GM19463 (cell line): ENCODE data around the gene ZRANB1.

Experiments
- ATAC-seq: cut with Tn5 transposase; IDR thresholded peaks from one replicate; pipeline ENCODE4 v1.9.1; 2021; ENCODE audit warnings: mild to moderate bottlenecking, moderate library complexity; ENCODE audit not compliant: unreplicated experiment

Gene ZRANB1

DNA sequence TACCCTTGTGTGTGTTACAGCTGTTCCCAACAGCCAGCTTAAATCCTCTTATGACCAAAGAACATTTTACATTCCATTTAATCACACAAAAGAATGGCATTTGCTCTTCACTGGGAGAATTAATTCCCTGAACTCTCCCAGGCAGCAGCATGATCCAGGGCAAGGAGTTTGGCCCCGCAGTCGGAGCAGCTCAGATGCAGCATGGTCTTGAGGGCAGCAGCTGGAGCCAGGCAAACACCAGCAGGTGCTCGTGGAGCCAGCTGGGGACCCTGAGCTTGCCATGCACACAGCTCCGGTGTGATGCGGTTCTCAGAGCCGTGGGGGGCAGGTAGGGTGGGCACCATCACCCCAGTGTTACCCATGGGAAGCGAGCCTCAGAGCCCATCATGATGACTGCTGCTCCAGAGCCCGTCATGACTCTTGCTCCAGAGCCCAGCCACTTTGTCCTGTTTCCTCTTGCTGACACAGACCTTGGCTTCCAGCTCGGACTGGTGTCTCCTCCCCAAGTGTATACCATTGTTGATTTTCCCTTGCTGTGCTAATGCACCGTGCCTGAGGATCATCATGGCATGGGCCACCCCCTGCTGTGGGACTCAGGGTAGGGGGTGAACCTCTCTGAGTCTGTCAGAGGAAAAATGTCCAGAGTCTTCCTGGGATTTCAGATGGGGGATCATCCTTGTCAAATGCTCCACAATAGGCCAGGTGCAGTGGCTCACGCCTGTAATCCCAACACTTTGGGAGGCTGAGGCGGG, 75.8 kb downstream of the ZRANB1 start:
- ATAC-seq = no peak

- ATAC-seq = no peak
These were observed 76.7 kb downstream of the ZRANB1 start for GRCh38 chr10:125018576-125019143.

GRCh38 chr10:125020386-125020785, 78.5 kb downstream of the ZRANB1 start:
- no peak for ATAC-seq

- no peak for ATAC-seq
These were observed 78.9 kb downstream of the ZRANB1 start for GRCh38 chr10:125020871-125021270.

- no peak for ATAC-seq
These were observed 79.9 kb downstream of the ZRANB1 start for GRCh38 chr10:125021686-125022344.

DNA sequence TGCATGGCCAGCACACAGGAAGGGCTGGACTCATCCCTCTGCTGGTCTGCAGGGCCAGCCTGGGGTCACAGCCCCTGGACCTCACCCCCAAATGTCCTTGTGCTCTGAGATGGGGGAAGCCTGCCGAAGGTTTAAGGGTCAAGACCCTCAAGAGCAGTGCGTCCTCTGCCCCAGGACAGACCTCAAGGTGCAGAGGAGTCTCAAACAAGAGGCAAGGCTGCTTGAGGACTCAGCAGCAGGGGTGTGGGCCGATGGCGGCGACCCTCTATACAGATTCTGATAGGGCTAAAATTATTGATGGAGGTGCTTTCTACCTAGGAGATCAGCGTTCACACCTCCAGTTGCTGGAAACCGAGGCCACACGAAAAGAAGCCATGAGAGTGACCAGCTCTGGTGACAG, 80.7 kb downstream of the ZRANB1 start:
- no peak for ATAC-seq

GRCh38 chr10:125023255-125023654, 81.3 kb downstream of the ZRANB1 start:
- no peak for ATAC-seq

DNA sequence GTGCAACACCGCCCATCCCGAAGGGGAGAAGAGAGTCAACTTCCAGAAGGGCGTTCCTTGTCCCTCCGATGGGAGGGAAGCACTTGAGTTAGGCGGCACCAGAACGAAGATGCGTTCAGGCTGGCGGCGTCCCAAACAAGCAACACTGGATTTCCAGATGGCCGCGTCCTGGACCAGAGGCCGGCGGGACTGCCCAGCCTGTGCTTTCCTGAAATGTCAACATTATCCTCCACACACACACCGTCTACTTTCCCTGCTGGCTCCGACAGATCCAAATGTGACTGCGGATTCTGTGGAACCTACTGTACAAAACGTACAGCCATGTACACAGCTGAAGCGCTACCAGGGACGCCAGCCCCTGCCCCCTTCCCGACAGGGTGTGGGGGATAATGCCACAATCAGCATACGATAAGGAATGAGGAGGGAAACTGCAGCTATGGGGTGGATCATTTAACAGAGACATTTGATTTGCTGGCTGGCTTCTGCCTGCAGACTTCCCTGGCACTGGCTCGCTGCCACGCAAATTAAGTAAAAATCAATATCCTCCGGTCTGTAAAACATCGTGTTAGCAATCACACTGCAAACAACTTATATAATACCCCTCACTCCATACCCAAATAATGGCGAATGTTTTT, 82.1 kb downstream of the ZRANB1 start:
- ATAC-seq = no peak

DNA sequence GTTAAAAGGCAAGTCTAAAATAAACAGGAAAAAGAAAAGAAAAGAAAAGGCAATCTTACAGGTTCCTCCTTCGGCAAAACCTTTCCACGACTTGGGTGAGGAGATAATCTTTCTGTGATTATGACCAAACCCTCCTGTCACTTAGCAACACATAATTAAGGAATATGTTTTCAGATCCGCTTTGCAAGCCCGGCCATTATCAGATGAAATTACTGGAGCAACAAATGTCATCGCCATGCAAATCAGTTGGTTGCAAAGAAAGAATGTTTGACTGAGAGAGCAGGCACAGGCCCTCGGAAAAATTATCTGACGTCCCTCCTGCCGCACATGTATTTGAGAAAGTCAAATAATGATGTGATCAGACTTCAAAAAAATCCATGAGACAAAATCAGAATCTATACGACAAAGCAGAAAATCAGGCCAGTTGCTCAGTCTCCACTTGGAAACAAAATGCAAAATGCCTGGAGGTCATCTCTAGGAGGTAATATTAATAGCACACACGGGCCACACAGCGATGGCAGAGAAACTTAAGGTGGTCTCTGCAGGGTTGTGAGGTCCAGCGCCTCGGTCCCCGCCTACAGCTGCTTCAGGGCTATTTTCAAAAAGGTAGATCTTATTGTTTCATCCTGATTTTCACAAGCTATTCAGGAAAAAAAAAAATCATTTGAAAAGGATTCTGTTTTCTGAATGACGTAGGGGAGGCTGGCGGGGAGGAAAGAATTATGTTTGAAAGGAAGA, 82.7 kb downstream of the ZRANB1 start:
- ATAC-seq = no peak

DNA sequence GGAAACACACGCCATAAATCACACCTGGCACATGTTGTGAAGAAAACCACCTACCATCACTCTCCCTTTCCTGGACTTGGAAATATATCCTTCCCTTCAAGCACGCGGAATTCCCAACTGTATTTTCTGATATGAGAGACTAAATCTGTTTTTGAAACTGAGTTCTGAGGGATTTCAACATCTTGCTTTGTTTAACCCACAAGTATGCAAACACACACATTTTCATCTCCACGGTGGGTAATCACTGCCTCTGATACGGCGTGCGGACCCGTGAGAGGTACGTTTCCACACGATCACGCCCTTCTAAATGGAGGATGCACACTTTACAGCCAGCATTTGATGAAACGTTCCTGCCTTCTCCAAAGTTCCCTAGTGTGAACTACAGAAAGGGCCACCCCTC, 83.4 kb downstream of the ZRANB1 start:
- no peak for ATAC-seq

GRCh38 chr10:125026036-125026931, 84.4 kb downstream of the ZRANB1 start:
- no peak for ATAC-seq

- ATAC-seq = no peak
These were observed 85.2 kb downstream of the ZRANB1 start for GRCh38 chr10:125026974-125027735.

DNA sequence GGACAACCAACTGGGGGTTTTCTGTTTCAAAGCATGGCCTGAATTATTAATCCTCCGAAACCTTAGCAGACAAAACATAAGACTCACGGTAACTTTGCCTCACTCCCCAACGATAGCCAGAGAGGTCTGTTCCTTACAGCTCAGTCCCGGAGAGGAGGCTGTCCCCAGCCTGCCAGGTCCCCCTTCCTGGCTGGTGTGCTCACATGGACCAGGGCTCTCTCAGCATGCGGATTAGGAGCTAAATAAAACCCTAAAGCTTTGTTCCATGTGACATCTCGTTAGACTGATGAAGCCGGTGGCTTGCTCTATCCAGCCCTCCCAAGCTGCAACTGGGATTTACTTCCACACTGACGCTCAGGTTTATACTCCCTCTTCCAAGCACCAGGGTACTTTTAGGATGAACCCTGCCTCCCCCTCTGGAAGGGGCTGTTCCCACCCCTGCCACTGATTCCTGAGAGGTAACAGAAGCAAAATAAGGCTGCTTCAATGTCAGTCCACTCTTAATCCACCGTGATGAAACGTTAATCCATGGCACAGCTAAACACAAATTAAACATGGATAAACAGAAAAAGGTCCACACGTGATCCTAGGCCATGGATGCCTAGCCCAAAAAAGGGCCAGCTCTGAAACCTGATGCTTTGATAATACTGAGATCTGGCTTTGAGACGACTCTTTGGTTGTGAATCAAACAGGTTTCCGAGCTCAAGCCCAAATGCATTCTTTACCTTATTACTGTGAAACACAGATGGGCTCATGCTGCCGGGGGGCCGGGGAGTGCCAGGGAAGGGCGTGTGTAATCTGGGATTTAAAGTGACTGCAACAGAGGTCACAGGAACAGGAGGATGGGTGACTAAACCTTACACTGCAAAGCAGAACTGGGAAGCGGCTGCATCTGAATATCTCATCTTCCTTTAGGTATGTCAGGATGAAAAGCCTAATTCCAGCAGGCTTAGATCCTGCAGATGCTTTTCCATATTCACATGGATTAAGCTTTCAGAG, 86.2 kb downstream of the ZRANB1 start:
- no peak for ATAC-seq

DNA sequence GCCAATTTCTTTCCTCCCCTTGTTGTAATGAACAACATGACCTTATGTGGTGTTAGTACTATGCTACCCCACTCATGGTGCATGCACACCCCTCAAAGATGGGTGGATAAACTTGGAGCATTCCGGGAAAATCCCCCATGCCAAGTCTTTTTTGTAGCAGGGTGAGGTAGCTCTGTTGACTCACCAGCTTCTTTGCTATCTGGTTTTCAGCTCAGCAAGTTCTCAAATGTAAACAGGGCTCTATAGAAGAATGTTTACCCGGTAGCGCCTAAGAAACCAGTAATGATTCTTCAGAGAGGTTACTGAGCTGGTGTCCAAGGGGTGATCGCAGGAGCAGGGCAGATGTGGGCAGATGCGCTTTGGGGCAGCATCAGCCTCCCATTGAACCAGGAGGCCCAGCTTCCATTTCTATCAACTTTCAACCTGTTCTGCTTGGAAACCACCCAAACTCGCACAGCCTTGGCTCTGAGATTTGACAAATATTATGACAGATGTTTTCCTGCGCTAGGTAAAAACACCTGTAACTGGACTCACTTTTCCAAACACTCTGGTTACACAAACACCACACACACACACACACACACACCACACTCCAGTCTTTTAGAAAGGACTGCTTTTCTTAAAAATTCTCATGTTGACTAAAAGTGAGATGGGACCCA, 87.8 kb downstream of the ZRANB1 start:
- ATAC-seq = no peak

- no peak for ATAC-seq
These were observed 88.8 kb downstream of the ZRANB1 start for GRCh38 chr10:125030567-125031197.

DNA sequence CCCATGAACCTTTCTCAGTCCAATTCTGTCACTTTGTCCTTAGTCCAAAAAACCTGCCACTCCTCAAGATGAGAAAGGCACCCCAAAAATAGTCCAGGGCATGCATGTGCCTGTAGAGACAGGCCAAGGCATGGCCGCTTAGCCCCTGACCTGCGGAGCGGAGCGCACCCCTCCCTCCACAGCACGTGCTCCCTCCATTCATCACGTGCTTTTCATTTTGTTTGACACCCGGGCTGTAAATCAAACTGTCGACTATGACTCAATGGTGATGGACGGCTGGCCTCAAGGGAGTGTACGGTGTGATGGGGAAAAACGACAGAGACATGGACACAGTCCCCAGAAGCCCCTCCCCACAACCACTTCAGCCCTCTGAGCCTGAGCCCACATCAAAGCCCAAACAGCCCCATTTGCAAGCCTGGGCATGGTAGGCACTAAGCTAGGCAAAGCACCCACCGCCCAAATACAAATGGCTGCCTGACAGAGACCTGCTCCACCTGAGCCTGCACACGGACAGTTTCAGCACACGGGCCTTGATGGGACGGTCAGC, 90.6 kb downstream of the ZRANB1 start:
- no peak for ATAC-seq
